Coronary artery (tissue), 2 donors: ENCODE results near the gene CTNNB1.

Experiments
- DNase-seq: peaks from one replicate; pipeline ENCODE4 v3.0.0-alpha.2; 2017; ENCODE audit warnings: low spot score
- H3K27ac ChIP-seq, 2 donors: fragments of 200-600 bp; sonication (generic); one replicate each; pipeline ENCODE4 v1.5.1; 2016 to 2019
- H3K4me3 ChIP-seq: fragments of 200-600 bp; sonication (generic); 2 replicates; pipeline ENCODE4 v1.5.1; 2016; ENCODE audit warnings: mild to moderate bottlenecking, moderate library complexity
- CTCF ChIP-seq: fragments of 200-600 bp; sonication (generic); IDR thresholded peaks from one replicate; pipeline ENCODE4 v1.5.1; 2019; ENCODE audit warnings: antibody characterized with exemption

CTNNB1 gene

DNA sequence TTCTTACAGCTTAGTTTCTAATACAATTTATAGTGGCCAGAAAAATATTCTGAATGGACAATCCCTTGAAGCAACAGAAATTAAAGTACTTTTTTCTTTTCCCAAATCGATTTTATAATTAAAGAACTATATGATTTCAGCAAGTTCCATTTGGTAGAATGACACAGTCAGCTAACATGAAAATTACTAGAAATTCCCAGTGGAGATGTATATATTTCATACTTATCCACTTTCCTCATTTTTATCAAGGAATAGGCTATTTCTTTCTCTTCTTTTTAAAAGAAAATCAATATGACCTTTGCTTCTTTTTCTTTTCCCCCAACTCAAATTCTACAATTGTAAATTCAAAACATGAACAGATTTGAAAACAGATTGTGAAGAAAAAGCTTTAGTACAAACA lies 6.4 kb upstream of the CTNNB1 start:
- no peak for TF ChIP-seq CTCF
- Histone ChIP-seq H3K27ac (no peak overlapping the region), H3K4me3 (no peak overlapping the region)
- no peak for DNase-seq

GRCh38 chr3:41193794-41194539 lies 5.3 kb upstream of the CTNNB1 start:
- no peak for TF ChIP-seq CTCF
- DNase-seq, result no peak
- H3K4me3 ChIP-seq, result no peak overlapping the region
- no peak overlapping the region for H3K27ac ChIP-seq

DNA sequence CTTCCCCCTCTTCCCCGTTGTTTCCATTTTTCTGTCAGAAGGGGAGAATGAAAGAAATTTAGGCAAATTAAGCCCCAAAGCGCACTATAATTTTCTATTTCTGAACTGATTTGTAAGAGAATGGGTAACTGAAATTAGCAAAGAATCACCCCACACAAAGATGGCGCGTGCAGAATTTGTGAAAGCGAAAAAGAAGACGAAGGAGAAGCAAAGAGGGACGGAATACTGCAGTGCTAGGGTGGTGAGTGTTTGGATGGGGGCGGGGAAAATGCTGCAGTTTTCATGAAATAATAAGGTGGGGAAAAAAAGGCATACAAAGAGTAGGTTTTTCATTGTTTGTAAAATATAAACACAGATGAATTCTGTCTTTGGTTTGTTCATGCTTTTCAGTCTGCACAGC lies 4.6 kb upstream of the CTNNB1 start:
- DNase-seq, result no peak
- no peak for TF ChIP-seq CTCF
- no peak overlapping the region for H3K4me3 ChIP-seq

GRCh38 chr3:41195946-41196345 lies 3.4 kb upstream of the CTNNB1 start:
- no peak for DNase-seq
- H3K27ac ChIP-seq, result no peak overlapping the region
- TF ChIP-seq CTCF, result no peak
- no peak overlapping the region for H3K4me3 ChIP-seq

More for the DNA sequence above, 4.6 kb upstream of the CTNNB1 start:
- no peak overlapping the region for H3K27ac ChIP-seq

DNA sequence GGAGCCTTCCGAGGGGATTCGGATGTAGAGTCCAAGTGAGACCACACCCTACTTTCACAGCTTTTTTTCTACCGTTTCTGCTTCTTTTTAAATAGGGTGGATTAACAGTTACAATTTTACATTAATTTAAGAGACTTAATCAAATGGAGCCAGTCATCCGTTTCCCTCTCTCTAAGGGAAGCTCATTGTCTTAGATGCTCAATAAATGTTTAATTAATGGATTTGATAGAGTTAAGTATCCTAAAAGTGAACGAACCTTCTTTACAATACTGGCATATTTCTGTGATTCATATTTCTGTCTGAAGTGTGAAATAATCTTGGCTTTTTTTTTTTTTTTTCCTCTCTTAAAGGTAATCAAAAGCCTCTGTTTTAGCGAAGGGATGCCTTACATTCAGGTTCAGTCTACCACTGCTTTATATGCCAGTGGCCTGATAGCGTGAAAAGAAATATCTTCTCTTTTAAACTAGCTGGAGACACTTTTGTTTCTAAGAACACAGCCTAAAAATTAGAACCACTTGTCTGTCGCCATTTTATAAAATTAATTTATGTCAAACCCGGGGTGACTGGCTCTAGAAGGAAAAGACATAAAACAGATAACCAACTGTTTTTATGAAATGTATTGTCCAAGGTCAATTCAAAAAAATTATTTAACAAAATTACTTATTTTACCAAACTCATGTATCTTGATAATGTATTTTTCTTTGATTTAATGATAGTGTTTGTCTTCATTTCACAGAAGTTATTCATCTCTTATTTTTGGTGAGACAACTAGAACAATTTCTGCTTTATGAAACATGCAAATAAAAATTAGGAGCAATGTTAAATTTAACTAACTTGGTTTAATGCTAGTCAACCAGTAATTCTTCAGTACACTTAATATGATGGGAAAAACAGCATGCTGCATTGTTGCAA lies 2.5 kb upstream of the CTNNB1 start:
- Histone ChIP-seq H3K4me3 (no peak overlapping the region), H3K27ac (no peak overlapping the region)
- DNase-seq, result no peak
- TF ChIP-seq CTCF, result no peak

GRCh38 chr3:41198046-41198445 lies 1.3 kb upstream of the CTNNB1 start:
- no peak overlapping the region for H3K4me3 ChIP-seq
- H3K27ac ChIP-seq, result no peak overlapping the region
- TF ChIP-seq CTCF, result no peak
- no peak for DNase-seq

- DNase-seq, result no peak
- Histone ChIP-seq H3K4me3 (peak overlapping the region; percentile 80), H3K27ac (peak overlapping the region; percentile 97 to 99)
- no peak for TF ChIP-seq CTCF
These were observed 779 bp upstream of the CTNNB1 start for GRCh38 chr3:41198526-41198925.
